ENCODE results near the gene TMTC2.

TMTC2 gene

GRCh38 chr12:83093426-83093825 is 406.7 kb downstream of the TMTC2 start:
- TF ChIP-seq EZH2 (IDR thresholded peaks at IDR 0.05; ENCODE audit: borderline replicate concordance, low read length) (no peak), CTCF (IDR thresholded peaks at IDR 0.05; ENCODE audit: low read length) (no peak)
- Histone ChIP-seq H3F3A (ENCODE audit: insufficient read depth, low read length) (no peaks in the 10 kb centered on the region), H3K36me3 (ENCODE audit: insufficient read depth, low read length) (no peaks in the 10 kb centered on the region), H3K79me2 (ENCODE audit: insufficient read depth, low read length) (no peaks in the 10 kb centered on the region), H3K4me2 (ENCODE audit: low read length) (no peak overlapping the region), H3K27me3 (ENCODE audit: insufficient read depth, low read length) (no peaks in the 10 kb centered on the region), H3K4me1 (ENCODE audit: insufficient read depth, low read length, severe bottlenecking) (no peaks in the 10 kb centered on the region), H2AFZ (ENCODE audit: low read length) (no peak overlapping the region), H3K9me3 (ENCODE audit: low read length) (no peaks in the 10 kb centered on the region), H3K9ac (ENCODE audit: low read length) (no peak overlapping the region), H3K27ac (ENCODE audit: low read depth, low read length, poor library complexity, severe bottlenecking) (no peak overlapping the region), H3K9me2 (ENCODE audit: low read depth, low read length) (no peaks in the 10 kb centered on the region), H4K20me1 (ENCODE audit: insufficient read depth, low read length) (no peaks in the 10 kb centered on the region), H3K4me3 (ENCODE audit: low read depth, low read length, poor library complexity, severe bottlenecking) (no peak overlapping the region)

DNA sequence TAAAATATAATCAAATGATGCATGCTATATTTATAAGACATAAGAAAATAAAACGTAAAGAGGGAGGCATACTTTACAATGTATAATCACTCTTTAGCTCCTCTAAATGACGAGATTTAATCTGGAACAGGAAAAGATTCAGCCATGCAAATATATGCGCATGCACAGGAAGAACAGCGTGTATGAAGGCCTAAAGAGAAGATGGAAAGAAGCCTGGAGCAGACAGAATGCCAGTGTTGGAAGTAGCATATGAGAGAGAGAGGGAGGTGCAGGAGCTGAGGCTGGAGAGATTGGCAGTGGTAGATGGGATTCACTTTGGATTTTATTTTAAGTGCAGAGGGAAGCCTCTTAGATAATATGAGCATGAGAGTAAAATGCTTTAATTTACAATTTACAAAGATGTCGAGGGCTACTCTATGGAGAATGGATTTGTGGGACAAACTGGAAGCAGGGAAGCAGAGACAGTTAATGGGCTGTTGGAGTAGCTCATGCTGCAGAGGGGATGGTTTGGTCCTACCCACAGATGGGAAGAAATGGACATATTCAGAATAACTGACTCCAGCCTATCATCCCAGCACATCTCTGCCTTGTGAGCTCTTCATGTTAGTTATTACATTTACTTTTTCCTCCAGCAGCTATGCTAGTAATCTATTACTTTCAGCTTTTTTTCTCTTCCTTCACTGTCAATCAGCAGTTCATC is 411.1 kb downstream of the TMTC2 start:
- TF ChIP-seq EZH2 (IDR thresholded peaks at IDR 0.05; ENCODE audit: borderline replicate concordance, low read length) (no peak), CTCF (IDR thresholded peaks at IDR 0.05; ENCODE audit: low read length) (no peak)
- H3K9me2 ChIP-seq (ENCODE audit: low read depth, low read length) = no peaks in the 10 kb centered on the region
- no peaks in the 10 kb centered on the region for H3K4me1 ChIP-seq (ENCODE audit: insufficient read depth, low read length, severe bottlenecking)
- H4K20me1 ChIP-seq (ENCODE audit: insufficient read depth, low read length) = no peaks in the 10 kb centered on the region
- no peak overlapping the region for H3K4me2 ChIP-seq (ENCODE audit: low read length)
- H3K79me2 ChIP-seq (ENCODE audit: insufficient read depth, low read length) = no peaks in the 10 kb centered on the region
- H3K27ac ChIP-seq (ENCODE audit: low read depth, low read length, poor library complexity, severe bottlenecking) = no peak overlapping the region
- H3K9ac ChIP-seq (ENCODE audit: low read length) = no peak overlapping the region
- no peaks in the 10 kb centered on the region for H3K36me3 ChIP-seq (ENCODE audit: insufficient read depth, low read length)
- no peak overlapping the region for H2AFZ ChIP-seq (ENCODE audit: low read length)
- no peak overlapping the region for H3K4me3 ChIP-seq (ENCODE audit: low read depth, low read length, poor library complexity, severe bottlenecking)
- H3K9me3 ChIP-seq (ENCODE audit: low read length) = no peaks in the 10 kb centered on the region
- H3K27me3 ChIP-seq (ENCODE audit: insufficient read depth, low read length) = no peaks in the 10 kb centered on the region
- H3F3A ChIP-seq (ENCODE audit: insufficient read depth, low read length) = no peaks in the 10 kb centered on the region

DNA sequence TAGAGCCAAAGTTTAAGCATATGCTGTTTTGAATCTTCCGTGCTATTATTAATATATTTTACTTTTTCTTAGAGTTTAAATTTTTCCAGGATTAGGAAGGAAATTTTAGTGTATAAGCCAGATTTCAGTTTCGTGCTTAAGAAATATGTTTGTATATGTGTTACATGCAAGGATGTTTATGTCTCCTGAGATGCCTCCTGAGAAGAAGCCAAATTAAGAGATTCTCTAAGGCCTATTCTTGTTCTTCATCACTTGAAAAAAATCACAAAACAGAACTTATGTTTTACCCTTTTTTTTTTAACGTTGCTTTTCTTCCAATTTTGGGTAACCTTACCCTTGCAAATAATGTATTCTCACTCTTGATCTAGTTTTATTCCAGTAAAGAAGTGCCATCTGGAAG is 412.7 kb downstream of the TMTC2 start:
- H3F3A ChIP-seq (ENCODE audit: insufficient read depth, low read length) = no peaks in the 10 kb centered on the region
- TF ChIP-seq CTCF (IDR thresholded peaks at IDR 0.05; ENCODE audit: low read length) = no peak
- no peak for TF ChIP-seq EZH2 (IDR thresholded peaks at IDR 0.05; ENCODE audit: borderline replicate concordance, low read length)
- no peak overlapping the region for H3K4me3 ChIP-seq (ENCODE audit: low read depth, low read length, poor library complexity, severe bottlenecking)
- H3K9ac ChIP-seq (ENCODE audit: low read length) = no peak overlapping the region
- no peak overlapping the region for H3K27ac ChIP-seq (ENCODE audit: low read depth, low read length, poor library complexity, severe bottlenecking)
- no peaks in the 10 kb centered on the region for H3K36me3 ChIP-seq (ENCODE audit: insufficient read depth, low read length)
- no peaks in the 10 kb centered on the region for H3K79me2 ChIP-seq (ENCODE audit: insufficient read depth, low read length)
- H3K9me2 ChIP-seq (ENCODE audit: low read depth, low read length) = no peaks in the 10 kb centered on the region
- no peak overlapping the region for H3K4me2 ChIP-seq (ENCODE audit: low read length)
- no peaks in the 10 kb centered on the region for H4K20me1 ChIP-seq (ENCODE audit: insufficient read depth, low read length)
- H3K4me1 ChIP-seq (ENCODE audit: insufficient read depth, low read length, severe bottlenecking) = peaks cover under 1% of the 10 kb centered on the region
- no peaks in the 10 kb centered on the region for H3K9me3 ChIP-seq (ENCODE audit: low read length)
- H3K27me3 ChIP-seq (ENCODE audit: insufficient read depth, low read length) = no peaks in the 10 kb centered on the region
- H2AFZ ChIP-seq (ENCODE audit: low read length) = no peak overlapping the region
